Fibroblast of gingiva (primary cell): ENCODE measurements around the gene PRPF6.

Experiments used
- DNase-seq: peaks from one replicate; pipeline ENCODE4 v3.0.0-alpha.2; 2011; ENCODE audit warnings: low read depth

PRPF6 gene

DNA sequence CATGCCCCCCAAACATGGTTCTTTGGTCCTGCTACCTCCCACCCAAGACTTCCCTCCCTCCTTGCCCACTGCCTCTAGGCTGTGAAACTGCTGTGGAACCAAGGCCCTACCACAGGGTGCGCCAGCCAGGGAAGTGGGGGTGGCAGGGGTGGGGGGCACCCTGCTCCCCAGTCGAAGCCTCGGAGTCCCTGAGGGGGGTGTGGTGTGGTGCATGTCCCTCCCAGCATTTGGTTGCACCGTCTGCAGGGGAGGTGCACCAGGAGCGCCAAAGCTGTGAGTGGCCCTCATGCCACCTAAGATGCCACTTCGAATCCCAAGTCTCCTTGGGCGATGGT, 96.6 kb downstream of the PRPF6 start:
- DNase-seq, result no peak

- no peak for DNase-seq
Observed at GRCh38 chr20:64077876-64078551, 97.1 kb downstream of the PRPF6 start.

DNA sequence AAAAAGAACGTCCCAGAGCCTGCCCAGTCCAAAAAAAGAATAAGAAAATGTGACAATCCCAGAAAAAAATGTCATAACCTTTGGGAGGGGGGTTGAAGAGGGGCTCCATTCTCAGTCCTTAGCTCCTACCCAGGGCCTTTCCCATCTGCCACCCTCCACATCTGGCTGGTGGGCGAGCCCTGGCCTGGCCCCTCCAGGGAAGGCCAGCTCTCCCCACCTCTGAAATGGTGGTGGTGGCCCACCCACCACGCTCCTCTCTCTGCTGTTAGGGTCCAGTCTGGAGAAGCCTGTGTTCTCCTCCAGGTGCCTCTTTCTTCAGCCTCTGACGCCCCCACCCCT, 98.0 kb downstream of the PRPF6 start:
- DNase-seq, result no peak

GRCh38 chr20:64079273-64080012, 98.5 kb downstream of the PRPF6 start, which contains the start of gene RGS19:
RGS19 (minus strand) TSS chr20:64079518; CDS start chr20:64076886, 2,632 bp downstream.
- peak; percentile 74 for DNase-seq

DNA sequence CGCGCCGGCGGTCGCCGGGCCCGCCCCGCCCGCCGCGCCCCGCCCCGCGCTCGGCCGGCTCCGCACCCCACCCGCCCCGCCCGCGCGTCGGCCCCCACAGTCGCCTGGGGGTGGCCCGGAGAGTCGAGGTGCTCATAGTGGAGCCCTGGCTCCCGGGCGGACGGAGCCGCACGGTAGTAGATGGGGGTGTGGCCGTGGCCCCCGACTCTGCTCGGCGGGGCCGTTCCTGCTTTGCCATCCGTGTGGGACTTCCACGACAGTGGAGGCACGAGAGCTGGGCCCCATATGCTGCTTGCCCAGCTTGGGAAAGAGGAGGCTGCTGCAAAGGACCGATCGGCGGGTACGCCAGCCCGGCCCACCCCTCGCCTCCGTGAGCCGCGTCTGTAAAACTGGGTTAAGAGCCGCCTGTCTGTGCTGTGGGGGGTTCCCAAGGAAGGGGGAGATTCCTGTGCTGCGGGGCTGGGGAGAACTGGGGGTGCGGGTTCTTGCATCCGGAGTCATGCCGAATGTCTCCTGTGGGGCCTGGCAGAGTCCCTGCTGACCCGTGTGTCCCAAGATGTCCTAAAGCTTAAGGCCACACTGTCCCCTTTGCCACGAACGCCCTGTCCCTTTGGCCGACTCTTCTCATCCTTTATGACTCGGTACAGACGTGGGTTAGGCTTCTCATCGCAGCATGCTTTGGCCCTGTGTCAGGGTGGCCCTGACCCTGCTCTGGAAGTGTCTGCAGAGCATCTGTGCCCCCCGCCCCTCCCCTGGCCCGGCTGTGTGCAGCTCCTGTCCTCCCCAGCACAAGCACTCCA, 99.3 kb downstream of the PRPF6 start, which contains the start of gene OPRL1:
Gene OPRL1, plus strand, starts transcription at position 70 of the 800 bp plus-strand sequence. CDS start 12,639 bp downstream, outside the sequence.
- DNase-seq, result no peak

DNA sequence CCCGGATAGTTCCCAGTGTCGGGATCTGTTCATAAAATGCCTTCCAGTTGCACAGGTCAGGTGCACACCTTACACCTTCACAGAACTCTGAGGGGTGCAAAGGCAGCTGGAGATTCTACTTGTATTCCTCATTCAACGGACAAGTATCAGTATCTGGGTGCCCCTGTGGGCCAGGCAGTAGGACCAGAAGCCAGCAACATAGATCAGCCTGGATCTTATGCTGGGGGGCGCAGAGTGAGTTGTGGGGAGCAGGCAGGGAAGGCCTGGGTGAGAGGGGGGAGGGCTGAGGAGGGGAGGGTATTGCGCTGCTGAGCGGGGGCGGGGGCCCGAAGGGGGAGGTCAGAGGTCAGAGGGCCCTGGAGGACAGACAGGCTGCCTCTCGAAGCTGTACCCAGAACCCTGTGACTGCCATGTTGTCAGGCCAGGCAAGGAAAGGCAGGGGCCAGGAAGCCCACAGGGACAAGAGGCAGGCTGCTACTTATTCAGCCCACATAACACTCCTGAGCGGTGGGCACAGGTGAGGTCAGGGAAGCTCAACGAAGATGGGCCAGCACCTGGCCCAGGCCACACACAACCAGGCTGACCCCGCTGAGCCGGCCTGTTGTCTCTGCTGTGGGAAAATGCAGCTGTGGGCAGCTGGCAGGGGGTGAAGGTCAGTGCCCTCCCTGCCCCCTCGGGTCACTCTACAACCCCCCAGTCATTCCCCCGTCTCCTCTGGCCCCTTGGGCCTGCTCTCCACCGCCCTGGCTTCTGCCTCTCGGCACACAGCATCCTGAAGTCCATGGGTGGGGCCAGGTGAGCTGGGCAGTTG, 100.1 kb downstream of the PRPF6 start:
- DNase-seq, result no peak

DNA sequence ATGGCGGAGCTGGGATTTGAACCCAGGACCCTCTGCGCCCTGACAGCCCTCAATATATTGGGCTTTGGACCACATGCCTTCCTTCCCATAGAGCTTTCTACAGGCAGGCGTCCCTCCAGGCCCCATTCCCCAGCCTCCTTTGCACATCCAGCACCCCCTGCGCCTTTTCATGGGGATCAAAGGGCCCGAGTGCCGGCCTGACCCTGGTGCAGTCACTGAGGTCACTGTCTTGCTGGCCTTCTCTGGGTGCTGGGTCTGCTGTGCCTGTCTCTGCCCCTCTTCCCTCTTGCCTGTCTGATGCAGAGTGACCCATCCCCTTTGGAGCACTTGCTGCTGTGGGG, 100.7 kb downstream of the PRPF6 start:
- no peak for DNase-seq

- DNase-seq, result no peak
Observed at GRCh38 chr20:64082126-64082731, 101.3 kb downstream of the PRPF6 start.
